Neural cell (in vitro differentiated cells): ENCODE measurements around the gene IRF8. TPM values are rescaled to one million over a fixed set of nuclear protein-coding genes. Genes with fewer than 3 reads are reported as not detected.
"Not testable (repeated sequence)": the region's sequence is repeated elsewhere in the genome, so short reads cannot be mapped to it uniquely, and the experiment has no call there.

Source experiments
- H2AFZ ChIP-seq: fragments of 200-600, 300-800 bp; sonication (generic), shearing (Covaris generic); 2 replicates; pipeline ENCODE4 v1.6.0; 2014; ENCODE audit warnings: low read depth, mild to moderate bottlenecking, antibody characterized with exemption, low read length, moderate library complexity
- H3F3A ChIP-seq: fragments of 200-600 bp; shearing (Covaris generic); 2 replicates; pipeline ENCODE4 v1.6.1; 2016; ENCODE audit warnings: mild to moderate bottlenecking, moderate library complexity, mixed read lengths, antibody characterized with exemption, low read length; ENCODE audit not compliant: insufficient read depth, poor library complexity, severe bottlenecking
- H3K27ac ChIP-seq: fragments of 200-600, 300-800 bp; sonication (generic), shearing (Covaris generic); 2 replicates; pipeline ENCODE4 v1.5.1; 2014; ENCODE audit warnings: mild to moderate bottlenecking, low read length, moderate library complexity
- H3K27me3 ChIP-seq: fragments of 300-800, 200-600 bp; sonication (generic), shearing (Covaris generic); 2 replicates; pipeline ENCODE4 v1.6.0; 2014; ENCODE audit warnings: mild to moderate bottlenecking, low read depth, low read length, moderate library complexity; ENCODE audit not compliant: insufficient read depth
- H3K36me3 ChIP-seq: fragments of 300-800, 200-600 bp; sonication (generic), shearing (Covaris generic); 2 replicates; pipeline ENCODE4 v1.5.1; 2014; ENCODE audit warnings: mild to moderate bottlenecking, antibody characterized with exemption, low read length, moderate library complexity; ENCODE audit not compliant: insufficient read depth
- H3K4me2 ChIP-seq: fragments of 300-800, 200-600 bp; sonication (generic), shearing (Covaris generic); 2 replicates; pipeline ENCODE4 v1.6.0; 2014; ENCODE audit warnings: mild to moderate bottlenecking, low read length
- H3K4me3 ChIP-seq: fragments of 300-800, 200-600 bp; sonication (generic), shearing (Covaris generic); 2 replicates; pipeline ENCODE4 v1.5.1; 2014; ENCODE audit warnings: mild to moderate bottlenecking, low read length, moderate library complexity
- H3K79me2 ChIP-seq: fragments of 200-600 bp; shearing (Covaris generic); replicated peaks from 2 replicates; pipeline ENCODE4 v1.6.0; 2014; ENCODE audit warnings: mild to moderate bottlenecking, low read length, moderate library complexity; ENCODE audit not compliant: insufficient read depth
- H3K9ac ChIP-seq: fragments of 300-800, 200-600 bp; sonication (generic), shearing (Covaris generic); 2 replicates; pipeline ENCODE4 v1.6.1; 2016; ENCODE audit warnings: mild to moderate bottlenecking, low read length, mixed read lengths
- H3K9me2 ChIP-seq: fragments of 200-600 bp; shearing (Covaris generic); 2 replicates; pipeline ENCODE4 v1.6.1; 2016; ENCODE audit warnings: mild to moderate bottlenecking, low read length, mixed read lengths; ENCODE audit not compliant: insufficient read depth
- H3K9me3 ChIP-seq: fragments of 200-600, 300-800 bp; sonication (generic), shearing (Covaris generic); 2 replicates; pipeline ENCODE4 v1.6.1; 2016; ENCODE audit warnings: mild to moderate bottlenecking, mixed run types, low read length, moderate library complexity, mixed read lengths
- H4K20me1 ChIP-seq: fragments of 200-600 bp; shearing (Covaris generic); 2 replicates; pipeline ENCODE4 v1.6.1; 2016; ENCODE audit warnings: mild to moderate bottlenecking, mixed run types; ENCODE audit not compliant: insufficient read depth
- CTCF ChIP-seq: fragments of 450-650 bp; IDR thresholded peaks from 2 replicates; pipeline ENCODE4 v1.5.1; 2014; ENCODE audit warnings: antibody characterized with exemption, mild to moderate bottlenecking, moderate library complexity; ENCODE audit not compliant: poor library complexity, severe bottlenecking
- EP300 ChIP-seq: fragments of 450-650 bp; conservative IDR thresholded peaks from 2 replicates; pipeline ENCODE4 v1.6.1; 2014; ENCODE audit warnings: antibody characterized with exemption, mild to moderate bottlenecking, moderate library complexity; ENCODE audit not compliant: poor library complexity, severe bottlenecking
- EZH2 ChIP-seq: fragments of 200-600, 300-800 bp; shearing (Covaris generic), sonication (generic); IDR thresholded peaks from 2 replicates; pipeline ENCODE4 v1.6.1; 2014; ENCODE audit warnings: antibody characterized with exemption, low read length, borderline replicate concordance, mild to moderate bottlenecking; ENCODE audit not compliant: insufficient read depth, poor library complexity, severe bottlenecking
- MXI1 ChIP-seq: fragments of 450-650 bp; conservative IDR thresholded peaks from 2 replicates; pipeline ENCODE4 v1.6.1; 2014; ENCODE audit warnings: antibody characterized with exemption, mild to moderate bottlenecking; ENCODE audit not compliant: poor library complexity, severe bottlenecking
- POLR2AphosphoS5 ChIP-seq: IDR thresholded peaks from 2 replicates; pipeline ENCODE4 v1.6.1; 2012
- RAD21 ChIP-seq: fragments of 450-650 bp; conservative IDR thresholded peaks from 2 replicates; pipeline ENCODE4 v1.6.1; 2014; ENCODE audit warnings: antibody characterized with exemption, mild to moderate bottlenecking, moderate library complexity
- REST ChIP-seq: IDR thresholded peaks from 2 replicates; pipeline ENCODE4 v1.6.1; 2012; ENCODE audit warnings: borderline replicate concordance
- SMC3 ChIP-seq: fragments of 450-650 bp; conservative IDR thresholded peaks from 2 replicates; pipeline ENCODE4 v1.6.1; 2014; ENCODE audit warnings: antibody characterized with exemption, mild to moderate bottlenecking, moderate library complexity; ENCODE audit not compliant: poor library complexity
- TAF1 ChIP-seq: IDR thresholded peaks from 2 replicates; pipeline ENCODE4 v1.6.1; 2012; ENCODE audit warnings: low read depth
- polyA plus RNA-seq: library from polyadenylated mRNA; depleted of rRNA; stranded (reverse); fragments of >200 nt; gene quantifications from 2 replicates; pipeline ENCODE4 v1.2.3, GENCODE V29; 2014

Gene IRF8
- polyA plus RNA-seq, 1 donor from 2014 or later, result not detected

- Histone ChIP-seq H3K36me3 (no peaks in the 10 kb centered on the region), H2AFZ (no peak overlapping the region), H3K4me3 (no peak overlapping the region), H3K9me3 (no peaks in the 10 kb centered on the region), H3K9me2 (no peaks in the 10 kb centered on the region), H3K27ac (no peak overlapping the region), H3K9ac (no peak overlapping the region), H3K27me3 (no peaks in the 10 kb centered on the region), H3K79me2 (no peaks in the 10 kb centered on the region), H4K20me1 (no peaks in the 10 kb centered on the region), H3K4me2 (no peak overlapping the region), H3F3A (no peaks in the 10 kb centered on the region)
- TF ChIP-seq POLR2AphosphoS5, result no peak
- TF ChIP-seq EZH2, result no peak
- no peak for TF ChIP-seq TAF1
- no peak for TF ChIP-seq CTCF
Observed at GRCh38 chr16:85941863-85942644, 43.1 kb downstream of the IRF8 start.

GRCh38 chr16:85942659-85943058 lies 43.7 kb downstream of the IRF8 start:
- H3K79me2 ChIP-seq, H2AFZ ChIP-seq, H3K9me2 ChIP-seq, H3K27me3 ChIP-seq, H3K4me3 ChIP-seq, H3K4me2 ChIP-seq, H3K9ac ChIP-seq, H3K27ac ChIP-seq, H4K20me1 ChIP-seq, H3K36me3 ChIP-seq, H3F3A ChIP-seq, H3K9me3 ChIP-seq: not testable (repeated sequence)

- H3K4me2 ChIP-seq, result no peak overlapping the region
- TF ChIP-seq RAD21 (no peak), POLR2AphosphoS5 (no peak), CTCF (no peak), MXI1 (no peak), EP300 (no peak), REST (no peak), TAF1 (no peak), SMC3 (no peak), EZH2 (no peak)
- no peak overlapping the region for H3K9ac ChIP-seq
- no peaks in the 10 kb centered on the region for H3K79me2 ChIP-seq
- H3K27ac ChIP-seq, result no peak overlapping the region
- no peaks in the 10 kb centered on the region for H3K27me3 ChIP-seq
- H3K36me3 ChIP-seq, result no peaks in the 10 kb centered on the region
- no peak overlapping the region for H2AFZ ChIP-seq
- no peaks in the 10 kb centered on the region for H3F3A ChIP-seq
- H3K9me3 ChIP-seq, result no peaks in the 10 kb centered on the region
- no peak overlapping the region for H3K4me3 ChIP-seq
- no peaks in the 10 kb centered on the region for H4K20me1 ChIP-seq
- no peaks in the 10 kb centered on the region for H3K9me2 ChIP-seq
Observed at GRCh38 chr16:85943711-85944110, 44.7 kb downstream of the IRF8 start.
